Tibial nerve (tissue), 3 donors: ENCODE data around the gene TAF6L.

Experiments
- POLR2A ChIP-seq, 2 donors: fragments of 450-650 bp; IDR thresholded peaks; one replicate each; pipeline ENCODE4 v1.6.1; 2017; ENCODE audit warnings: antibody characterized with exemption in 2 of 2, mild to moderate bottlenecking in 2 of 2, moderate library complexity in 2 of 2
- TF ChIP-seq, protein P1 (sequence below), 5 experiments: fragments of 200-600 bp in 3 of 5; fragments of 450-650 bp in 2 of 5; sonication (generic) in 3 of 5; IDR thresholded peaks; one replicate each; pipeline ENCODE4 v1.5.1; 2016 to 2019; ENCODE audit warnings: antibody characterized with exemption in 5 of 5, mild to moderate bottlenecking in 3 of 5, moderate library complexity in 2 of 5

DNA sequence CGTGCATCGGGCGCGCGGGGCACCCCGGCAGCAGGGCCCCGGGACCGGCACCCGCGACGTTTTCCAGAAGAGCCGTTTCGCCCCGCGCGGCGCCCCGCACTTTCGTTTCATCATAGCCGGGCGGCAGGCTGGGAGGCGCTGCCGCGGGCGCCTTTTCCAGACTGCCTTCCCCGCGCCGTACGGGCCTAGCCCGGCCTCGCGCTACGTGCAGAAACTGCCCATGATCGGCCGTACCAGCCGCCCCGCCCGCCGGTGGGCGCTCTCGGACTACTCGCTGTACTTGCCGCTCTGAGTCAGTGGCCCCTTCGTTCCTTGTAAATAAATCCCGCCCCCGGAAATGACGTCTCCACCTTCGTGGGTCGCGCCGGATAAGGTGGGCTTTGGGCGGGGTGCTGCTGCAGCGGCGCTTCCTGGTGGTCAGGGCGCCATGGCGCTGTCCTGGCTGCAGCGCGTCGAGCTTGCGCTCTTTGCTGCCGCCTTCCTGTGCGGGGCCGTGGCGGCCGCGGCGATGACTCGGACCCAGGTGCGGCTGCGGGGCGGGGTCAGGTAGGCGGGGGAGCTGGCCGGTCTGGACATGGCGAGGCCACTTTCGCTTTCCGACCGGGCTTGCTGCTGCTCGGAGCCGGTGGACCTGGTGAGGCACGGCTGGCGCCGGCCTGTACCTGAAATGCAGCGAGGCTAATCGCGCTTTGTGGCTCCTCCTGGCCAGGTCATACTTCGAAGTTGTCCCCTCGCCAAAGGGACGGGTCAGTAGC is 16.0 kb downstream of the TAF6L start, which contains the start of gene TMEM179B:
- TF ChIP-seq POLR2A (IDR thresholded peaks at IDR 0.05), result peak; percentile 83 to 98
- TF ChIP-seq, protein P1, sequence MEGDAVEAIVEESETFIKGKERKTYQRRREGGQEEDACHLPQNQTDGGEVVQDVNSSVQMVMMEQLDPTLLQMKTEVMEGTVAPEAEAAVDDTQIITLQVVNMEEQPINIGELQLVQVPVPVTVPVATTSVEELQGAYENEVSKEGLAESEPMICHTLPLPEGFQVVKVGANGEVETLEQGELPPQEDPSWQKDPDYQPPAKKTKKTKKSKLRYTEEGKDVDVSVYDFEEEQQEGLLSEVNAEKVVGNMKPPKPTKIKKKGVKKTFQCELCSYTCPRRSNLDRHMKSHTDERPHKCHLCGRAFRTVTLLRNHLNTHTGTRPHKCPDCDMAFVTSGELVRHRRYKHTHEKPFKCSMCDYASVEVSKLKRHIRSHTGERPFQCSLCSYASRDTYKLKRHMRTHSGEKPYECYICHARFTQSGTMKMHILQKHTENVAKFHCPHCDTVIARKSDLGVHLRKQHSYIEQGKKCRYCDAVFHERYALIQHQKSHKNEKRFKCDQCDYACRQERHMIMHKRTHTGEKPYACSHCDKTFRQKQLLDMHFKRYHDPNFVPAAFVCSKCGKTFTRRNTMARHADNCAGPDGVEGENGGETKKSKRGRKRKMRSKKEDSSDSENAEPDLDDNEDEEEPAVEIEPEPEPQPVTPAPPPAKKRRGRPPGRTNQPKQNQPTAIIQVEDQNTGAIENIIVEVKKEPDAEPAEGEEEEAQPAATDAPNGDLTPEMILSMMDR (IDR thresholded peaks at IDR 0.05), result peak in 2 of 5 experiments; percentile 38 to 55
